Activated CD8-positive, alpha-beta memory T cell treated with anti-CD3 and anti-CD28 coated beads for 24 hours (primary cell): Measurements from ENCODE around the gene LRRK1.

Experiments
- DNase-seq: peaks from one replicate; pipeline ENCODE4 v3.0.0-alpha.2; 2020

The LRRK1 gene

GRCh38 chr15:100893261-100893963 lies 25.7 kb upstream of the LRRK1 start:
- DNase-seq: no peak

GRCh38 chr15:100893964-100894295 lies 25.2 kb upstream of the LRRK1 start:
- no peak for DNase-seq

- DNase-seq: no peak
These were observed 23.4 kb upstream of the LRRK1 start for GRCh38 chr15:100895721-100896120.

- DNase-seq: no peak
These were observed 21.7 kb upstream of the LRRK1 start for GRCh38 chr15:100897221-100898151.

- DNase-seq: no peak
These were observed 21.0 kb upstream of the LRRK1 start for GRCh38 chr15:100898152-100898490.

GRCh38 chr15:100898661-100899462 lies 20.3 kb upstream of the LRRK1 start:
- DNase-seq: no peak

GRCh38 chr15:100899601-100900000 lies 19.6 kb upstream of the LRRK1 start:
- DNase-seq: no peak

- DNase-seq: no peak
These were observed 18.9 kb upstream of the LRRK1 start for GRCh38 chr15:100900136-100900794.

- DNase-seq: no peak
These were observed 18.4 kb upstream of the LRRK1 start for GRCh38 chr15:100900795-100901169.

GRCh38 chr15:100901296-100901695 lies 17.9 kb upstream of the LRRK1 start:
- DNase-seq: no peak

- DNase-seq: no peak
These were observed 17.3 kb upstream of the LRRK1 start for GRCh38 chr15:100901702-100902435.

- no peak for DNase-seq
These were observed 16.6 kb upstream of the LRRK1 start for GRCh38 chr15:100902436-100903167.

- DNase-seq: no peak
These were observed 16.0 kb upstream of the LRRK1 start for GRCh38 chr15:100903168-100903554.

GRCh38 chr15:100905850-100906249 lies 13.3 kb upstream of the LRRK1 start:
- DNase-seq: no peak

GRCh38 chr15:100908466-100908865 lies 10.7 kb upstream of the LRRK1 start:
- no peak for DNase-seq

GRCh38 chr15:100909565-100909964 lies 9.6 kb upstream of the LRRK1 start:
- no peak for DNase-seq

- no peak for DNase-seq
These were observed 8.9 kb upstream of the LRRK1 start for GRCh38 chr15:100909989-100910955.

GRCh38 chr15:100911086-100911485 lies 8.1 kb upstream of the LRRK1 start:
- no peak for DNase-seq

GRCh38 chr15:100913961-100914360 lies 5.2 kb upstream of the LRRK1 start:
- DNase-seq: no peak

- DNase-seq: no peak
These were observed 4.3 kb upstream of the LRRK1 start for GRCh38 chr15:100914876-100915275.
